ENCODE measurements around the gene ZIK1. TPM values are rescaled to one million over a fixed set of nuclear protein-coding genes. Genes with fewer than 3 reads are reported as not detected.

ZIK1 gene
- total RNA-seq, 4 donors from 2014 or later, result 0.65 to 8.7 (median 3.9) TPM

DNA sequence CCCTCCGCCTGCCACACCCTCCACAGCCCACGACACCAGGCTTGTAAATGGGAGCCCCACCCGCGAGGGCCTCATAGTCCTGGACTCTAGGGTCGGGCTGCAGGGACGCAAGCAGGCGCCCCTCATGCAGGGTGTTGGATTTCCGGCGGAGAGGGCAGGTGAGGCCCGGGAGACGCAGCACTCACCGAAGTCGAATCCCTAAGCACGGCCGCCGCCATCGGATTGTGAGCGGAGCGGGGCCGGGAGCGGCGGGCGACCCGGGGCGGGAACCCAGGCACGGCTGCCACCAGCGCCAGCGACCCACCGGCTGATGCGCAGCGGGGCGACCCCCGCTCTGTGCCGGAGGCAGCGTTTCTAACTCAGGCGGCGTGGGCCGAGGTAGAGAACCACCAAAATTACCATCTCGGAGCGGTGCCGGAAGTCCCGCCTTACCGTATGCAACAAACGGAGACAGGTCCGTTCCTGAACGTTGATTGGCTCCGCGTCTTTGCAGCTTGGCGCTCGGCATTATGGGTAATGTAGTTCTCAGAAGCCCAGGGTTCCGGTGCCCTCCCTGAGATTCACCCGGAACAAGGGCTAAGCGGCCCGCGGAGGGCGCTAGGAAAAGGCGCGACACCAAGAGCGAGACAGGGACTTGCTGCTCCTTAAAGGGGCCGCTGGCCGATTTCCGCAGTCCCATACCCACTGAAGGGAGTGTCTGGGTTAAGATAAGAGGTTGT lies 5.3 kb upstream of the ZIK1 start, which contains the start of gene ZNF416:
TSS of gene ZNF416 (minus strand) at position 425 of the 719 bp plus-strand sequence. CDS start at position 218, 207 bp downstream.
- TF ChIP-seq, protein P1, sequence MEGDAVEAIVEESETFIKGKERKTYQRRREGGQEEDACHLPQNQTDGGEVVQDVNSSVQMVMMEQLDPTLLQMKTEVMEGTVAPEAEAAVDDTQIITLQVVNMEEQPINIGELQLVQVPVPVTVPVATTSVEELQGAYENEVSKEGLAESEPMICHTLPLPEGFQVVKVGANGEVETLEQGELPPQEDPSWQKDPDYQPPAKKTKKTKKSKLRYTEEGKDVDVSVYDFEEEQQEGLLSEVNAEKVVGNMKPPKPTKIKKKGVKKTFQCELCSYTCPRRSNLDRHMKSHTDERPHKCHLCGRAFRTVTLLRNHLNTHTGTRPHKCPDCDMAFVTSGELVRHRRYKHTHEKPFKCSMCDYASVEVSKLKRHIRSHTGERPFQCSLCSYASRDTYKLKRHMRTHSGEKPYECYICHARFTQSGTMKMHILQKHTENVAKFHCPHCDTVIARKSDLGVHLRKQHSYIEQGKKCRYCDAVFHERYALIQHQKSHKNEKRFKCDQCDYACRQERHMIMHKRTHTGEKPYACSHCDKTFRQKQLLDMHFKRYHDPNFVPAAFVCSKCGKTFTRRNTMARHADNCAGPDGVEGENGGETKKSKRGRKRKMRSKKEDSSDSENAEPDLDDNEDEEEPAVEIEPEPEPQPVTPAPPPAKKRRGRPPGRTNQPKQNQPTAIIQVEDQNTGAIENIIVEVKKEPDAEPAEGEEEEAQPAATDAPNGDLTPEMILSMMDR (IDR thresholded peaks at IDR 0.05; ENCODE audit: low read depth), result no peak

DNA sequence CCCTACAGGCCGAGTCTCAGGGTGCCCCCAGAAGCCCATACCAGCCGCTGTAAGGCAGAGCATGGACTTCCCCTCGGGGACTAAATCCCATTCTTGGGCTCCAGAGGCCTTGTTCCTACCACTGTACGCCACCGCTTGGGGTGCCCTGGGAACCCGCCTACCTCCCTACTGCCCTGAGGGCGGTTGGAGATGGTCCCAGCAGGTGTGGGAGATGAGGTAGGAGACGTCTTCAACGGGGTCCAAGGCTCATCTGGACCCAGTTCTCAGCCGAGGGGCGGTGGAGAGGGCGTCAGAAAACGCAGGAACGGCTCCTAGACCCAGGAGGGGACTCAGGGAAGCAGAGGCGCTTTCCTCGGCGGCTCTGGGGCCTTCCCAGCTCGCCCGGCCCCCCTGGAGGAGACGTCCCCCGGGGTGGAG lies 833 bp upstream of the ZIK1 start:
- TF ChIP-seq, protein P1 (IDR thresholded peaks at IDR 0.05; ENCODE audit: low read depth), result no peak

DNA sequence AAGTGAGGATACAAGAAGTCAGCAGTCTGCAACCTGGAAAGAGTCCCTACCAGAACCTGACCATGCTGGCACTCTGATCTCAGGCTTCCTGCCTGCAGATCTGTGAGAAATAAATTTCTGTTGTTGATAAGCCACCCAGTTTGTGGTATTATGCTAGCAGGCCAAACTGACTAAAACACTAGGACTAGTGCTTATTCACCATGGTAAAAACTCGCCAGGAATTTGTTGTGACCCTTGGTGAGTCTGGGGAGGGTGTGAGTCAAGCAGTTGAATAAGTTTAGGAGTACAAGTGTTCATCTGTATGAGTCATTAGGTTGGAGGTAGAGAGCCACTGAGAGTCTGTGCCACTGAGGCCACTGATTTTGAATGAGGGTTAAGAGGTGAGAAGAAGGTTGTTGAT lies 3.6 kb downstream of the ZIK1 start:
- TF ChIP-seq, protein P1 (IDR thresholded peaks at IDR 0.05; ENCODE audit: low read depth), result no peak

DNA sequence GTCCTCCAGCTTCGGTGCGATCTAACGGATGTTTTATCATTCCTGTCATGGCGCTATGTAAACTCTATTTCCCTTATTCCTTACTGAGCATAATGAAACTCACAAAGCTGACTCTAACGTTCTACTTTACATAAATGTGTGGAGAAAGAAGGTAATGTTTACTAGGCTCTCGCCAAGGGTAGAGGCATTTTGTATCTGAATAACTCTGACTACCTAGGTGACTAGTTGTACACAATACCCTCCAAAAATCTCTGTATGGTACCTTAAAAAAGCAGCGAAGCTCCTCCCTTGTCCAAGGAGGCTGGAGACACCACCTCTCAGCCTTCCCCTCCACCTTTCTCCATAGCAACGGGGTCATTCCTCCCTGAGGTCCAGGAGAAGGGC lies 15.4 kb downstream of the ZIK1 start:
- TF ChIP-seq, protein P1 (IDR thresholded peaks at IDR 0.05; ENCODE audit: low read depth), result no peak

DNA sequence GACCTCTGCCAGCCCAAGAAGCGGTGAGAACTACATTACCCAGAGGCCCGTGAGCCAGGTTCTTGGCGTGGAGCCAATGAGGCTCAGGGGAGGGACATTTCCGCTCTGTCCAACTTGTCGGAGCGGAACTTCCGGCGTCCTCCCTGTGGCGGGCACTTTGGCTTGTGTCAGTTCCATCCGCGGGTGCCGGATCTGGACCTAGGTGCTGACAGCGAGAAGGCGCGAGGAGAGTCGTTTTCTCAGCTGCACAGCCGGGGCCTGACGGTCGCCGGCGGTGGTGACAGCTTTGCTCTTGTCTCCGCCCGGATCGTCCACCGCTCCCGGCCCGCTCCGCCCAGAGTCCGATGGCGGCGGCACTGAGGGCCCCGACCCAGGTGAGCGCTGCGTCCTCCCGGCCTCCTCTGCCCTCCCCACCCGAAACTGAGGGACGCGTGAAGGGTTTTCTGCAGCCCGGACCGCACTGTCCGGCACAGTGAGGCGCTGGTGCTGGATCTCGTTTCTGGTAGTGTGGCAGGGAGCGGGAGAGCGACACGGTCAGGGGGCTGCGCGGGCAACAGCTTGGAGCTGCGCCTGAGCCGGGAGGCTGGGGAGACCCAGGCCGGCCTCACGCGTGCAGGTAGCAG lies 15.9 kb downstream of the ZIK1 start, which contains the start of gene ZNF530:
TSS of gene ZNF530 (plus strand) at position 125 of the 623 bp plus-strand sequence. CDS start 4,461 bp downstream, outside the sequence.
- TF ChIP-seq, protein P1 (IDR thresholded peaks at IDR 0.05; ENCODE audit: low read depth), result no peak

DNA sequence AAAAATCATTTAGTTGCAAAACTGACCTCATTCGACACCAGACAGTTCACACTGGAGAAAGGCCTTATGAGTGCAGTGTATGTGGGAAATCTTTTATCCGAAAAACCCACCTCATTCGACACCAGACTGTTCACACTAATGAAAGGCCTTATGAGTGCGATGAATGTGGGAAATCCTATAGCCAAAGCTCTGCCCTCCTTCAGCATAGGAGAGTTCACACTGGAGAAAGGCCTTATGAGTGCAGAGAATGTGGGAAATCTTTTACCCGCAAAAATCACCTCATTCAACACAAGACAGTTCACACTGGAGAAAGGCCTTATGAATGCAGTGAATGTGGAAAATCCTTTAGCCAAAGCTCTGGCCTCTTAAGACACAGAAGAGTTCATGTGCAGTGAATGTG lies 23.0 kb downstream of the ZIK1 start:
- TF ChIP-seq, protein P1 (IDR thresholded peaks at IDR 0.05; ENCODE audit: low read depth), result no peak

DNA sequence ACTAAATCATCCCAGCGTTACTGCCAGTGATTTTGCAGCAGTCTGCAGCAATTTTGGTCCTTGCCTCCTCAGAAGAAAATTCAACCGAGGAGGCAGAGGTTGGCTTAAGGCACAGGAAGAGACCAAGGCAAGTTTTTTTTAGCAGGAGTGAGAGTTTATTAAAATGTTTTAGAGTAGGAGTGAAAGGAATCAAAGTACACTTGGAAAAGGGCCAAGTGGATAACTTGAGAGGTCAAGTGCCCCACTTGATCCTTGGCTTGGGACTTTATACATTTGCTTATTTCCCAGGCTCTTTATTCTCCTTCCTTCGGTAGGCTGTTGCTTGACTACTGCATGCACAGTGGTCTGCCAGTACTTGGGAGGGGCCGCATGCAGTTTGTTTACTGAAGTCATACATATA lies 27.2 kb downstream of the ZIK1 start:
- TF ChIP-seq, protein P1 (IDR thresholded peaks at IDR 0.05; ENCODE audit: low read depth), result no peak

Measured in subcutaneous adipose tissue (tissue), 4 donors.